HUDEP-2 (cell line): ENCODE data around the gene CLSTN2.

Source experiments
- DNase-seq, 76 experiments: peaks; one replicate each; lab custom pipeline; 2025; ENCODE audit not compliant: unreplicated experiment in 76 of 76; lab: John Stamatoyannopoulos, UW

The CLSTN2 gene

DNA sequence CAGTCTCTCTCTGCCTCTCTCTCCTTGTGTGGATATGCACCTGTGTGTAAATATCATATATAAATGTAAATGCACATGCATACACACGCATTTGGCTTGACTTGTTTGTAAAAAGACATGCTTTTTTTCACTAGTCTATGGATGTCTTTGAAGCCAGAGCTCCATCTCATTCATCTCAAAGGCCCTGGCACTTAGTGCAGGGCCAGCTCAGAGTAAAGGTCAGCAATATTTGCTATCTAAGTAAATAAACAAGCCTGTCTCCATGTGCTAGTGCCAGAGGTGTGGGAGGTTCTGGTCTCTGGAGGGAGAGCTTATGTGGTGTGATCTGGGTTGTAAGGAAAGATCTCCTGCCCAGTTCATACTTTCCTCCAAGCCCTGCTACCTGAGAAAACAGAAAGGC is 5.6 kb downstream of the CLSTN2 start:
- DNase-seq, result no peak

DNA sequence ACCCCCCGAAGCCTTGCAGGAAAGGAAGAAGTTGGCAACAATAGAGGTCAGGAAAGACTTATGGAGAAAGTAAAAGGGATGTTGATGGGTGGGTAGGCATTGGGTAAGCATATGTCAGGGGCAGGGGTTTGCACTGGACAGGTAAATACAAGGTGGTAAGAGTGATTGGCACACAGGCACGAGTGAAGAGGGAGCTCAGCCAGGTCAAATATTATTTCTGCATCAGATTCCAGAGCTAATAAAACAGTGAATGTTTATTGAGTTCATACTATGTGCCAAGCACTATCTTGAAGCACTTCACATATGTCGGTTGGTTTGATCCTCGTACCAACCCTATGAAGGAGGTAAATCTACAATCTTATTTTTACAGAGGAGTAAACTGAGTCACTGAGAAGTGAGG is 6.6 kb downstream of the CLSTN2 start:
- DNase-seq, result no peak

DNA sequence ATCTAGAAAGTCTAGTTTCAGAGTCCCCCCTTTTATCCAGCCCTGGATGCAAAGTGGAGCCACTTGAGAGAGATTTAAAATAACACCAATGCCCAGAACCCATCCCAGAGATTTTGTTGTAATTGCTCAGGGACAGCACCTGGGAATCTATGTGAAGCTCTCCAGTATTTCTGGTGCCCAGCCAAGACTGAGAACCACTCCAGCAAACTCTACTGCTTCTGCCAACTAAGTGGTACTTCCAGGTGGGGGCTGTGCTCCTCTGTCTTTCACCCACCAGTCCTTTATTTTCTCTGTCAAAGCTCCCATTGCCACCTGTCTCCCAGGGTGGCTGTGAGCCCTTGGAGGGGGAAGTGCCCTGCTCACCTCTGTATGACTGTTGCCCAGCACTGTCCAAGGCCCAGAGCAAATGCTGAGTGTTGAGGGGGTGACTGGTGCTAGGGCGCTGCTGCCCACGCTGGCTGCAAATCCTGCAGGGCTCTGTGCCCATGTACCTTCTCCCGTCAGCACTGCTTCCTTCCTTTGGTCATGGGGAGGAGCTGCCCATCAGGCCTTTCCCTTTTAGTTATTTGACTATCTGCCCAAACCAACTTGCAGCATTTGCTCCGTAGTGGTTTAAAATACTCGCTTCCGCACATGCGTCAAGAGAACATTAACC is 9.4 kb downstream of the CLSTN2 start:
- DNase-seq, result no peak

DNA sequence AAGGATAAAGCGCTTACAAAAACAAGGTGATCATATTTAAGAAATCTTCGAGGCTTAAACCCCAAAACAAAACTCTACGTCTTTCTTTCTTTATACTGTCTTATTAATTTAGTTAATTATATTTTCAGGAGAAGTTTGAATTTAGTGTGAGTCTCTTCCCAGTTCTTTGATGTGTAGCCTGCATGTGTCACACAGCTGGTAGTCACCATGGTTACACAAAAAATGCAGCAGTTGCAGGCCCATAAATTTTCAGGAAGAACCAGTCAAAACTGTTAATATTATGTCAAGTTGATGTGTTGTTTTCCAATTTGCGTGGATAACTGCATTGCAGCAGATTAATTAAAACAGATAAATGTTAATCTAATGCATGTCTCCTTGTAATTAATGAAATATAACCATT is 10.4 kb downstream of the CLSTN2 start:
- DNase-seq, result no peak

DNA sequence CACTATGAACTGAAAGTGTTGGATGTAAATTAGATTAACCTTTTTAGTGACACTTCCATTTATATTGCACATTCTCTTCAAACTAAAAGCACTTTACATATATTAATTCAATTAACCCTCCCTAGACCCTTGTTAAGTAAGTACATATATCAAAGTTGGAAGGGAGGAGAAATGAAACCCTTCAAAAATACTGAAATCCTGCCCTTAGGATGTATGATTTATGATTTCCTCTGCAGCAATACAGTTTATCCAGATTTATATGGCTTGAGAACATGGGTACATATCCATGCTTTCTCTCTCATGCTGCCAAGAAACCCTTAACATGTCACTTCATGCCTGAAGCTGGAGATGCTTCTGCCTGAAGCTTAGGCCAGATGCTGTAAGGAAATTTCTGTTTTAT is 11.0 kb downstream of the CLSTN2 start:
- DNase-seq, result no peak

DNA sequence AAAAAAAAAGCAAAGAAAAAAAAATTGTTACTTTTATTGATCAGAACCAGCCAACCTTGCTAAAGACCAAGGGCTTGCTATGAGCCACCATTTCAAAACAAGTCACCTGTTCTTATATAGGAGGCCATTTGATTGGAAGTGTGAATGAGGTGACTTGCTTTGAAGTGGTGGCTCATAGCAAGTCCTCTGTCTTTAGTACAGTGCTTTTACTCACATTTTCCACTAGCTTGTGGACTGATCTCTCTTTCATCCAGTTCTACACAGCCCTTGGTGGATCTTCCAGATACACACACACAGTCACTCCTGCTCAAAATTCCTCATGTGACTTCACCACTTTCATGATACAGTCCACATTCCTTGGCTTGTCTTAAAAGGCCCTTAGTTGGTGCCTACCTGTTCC is 13.5 kb downstream of the CLSTN2 start:
- DNase-seq, result no peak

DNA sequence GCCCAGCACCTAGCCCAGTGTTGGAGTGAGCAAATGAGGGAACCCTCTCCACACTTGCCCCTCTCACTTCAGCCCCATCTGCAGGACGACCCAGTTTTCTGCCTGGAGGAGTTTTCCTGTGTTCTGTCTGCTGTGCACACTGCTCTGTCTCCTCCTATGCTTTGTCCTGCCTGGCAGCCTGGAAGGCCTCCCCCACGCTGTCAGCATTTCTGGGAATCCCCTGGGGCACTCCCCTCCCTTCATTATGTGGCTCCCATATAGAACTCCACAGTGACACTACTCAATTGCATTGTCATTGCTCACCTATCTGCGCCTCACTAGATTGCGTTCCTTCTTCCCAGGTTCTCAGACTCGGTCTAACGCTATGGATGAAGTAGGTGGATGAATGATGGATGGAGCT is 13.9 kb downstream of the CLSTN2 start:
- DNase-seq, result no peak

DNA sequence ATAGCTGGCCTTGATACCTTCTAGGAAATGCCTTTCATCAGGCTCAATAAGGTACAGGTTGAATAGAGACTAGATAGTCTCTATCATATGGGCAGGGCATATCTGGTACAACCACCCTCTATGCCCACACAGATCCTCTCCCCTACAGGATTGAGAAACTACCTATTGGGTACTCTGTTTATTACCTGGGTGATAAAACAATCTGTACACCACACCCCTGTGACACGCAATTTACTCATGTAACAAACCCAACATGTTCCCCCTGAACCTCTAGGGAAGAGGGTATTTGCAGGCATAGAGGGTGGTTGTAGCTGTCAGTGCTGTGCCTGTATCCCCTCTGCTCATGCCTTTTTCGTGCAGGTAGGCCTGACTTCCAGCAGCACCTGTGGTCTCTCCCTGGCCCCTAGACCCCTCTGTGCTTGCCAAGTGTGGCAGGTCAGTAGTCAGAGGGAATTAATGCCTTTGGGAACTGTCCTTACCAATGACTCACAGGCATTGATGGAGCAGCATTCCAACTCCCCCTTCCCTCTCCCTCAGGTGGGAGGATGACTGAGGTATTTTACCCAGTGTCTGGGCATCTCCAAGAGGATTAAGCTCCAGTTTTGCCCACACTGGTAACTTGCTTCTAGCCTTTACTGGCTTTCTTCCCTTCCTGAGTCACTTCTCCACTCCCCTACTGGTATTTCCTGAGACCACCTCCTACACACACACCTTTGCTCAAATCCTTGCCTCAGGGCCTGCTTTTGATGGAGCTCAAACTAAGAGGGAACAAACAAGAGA is 18.3 kb downstream of the CLSTN2 start:
- DNase-seq, result no peak

DNA sequence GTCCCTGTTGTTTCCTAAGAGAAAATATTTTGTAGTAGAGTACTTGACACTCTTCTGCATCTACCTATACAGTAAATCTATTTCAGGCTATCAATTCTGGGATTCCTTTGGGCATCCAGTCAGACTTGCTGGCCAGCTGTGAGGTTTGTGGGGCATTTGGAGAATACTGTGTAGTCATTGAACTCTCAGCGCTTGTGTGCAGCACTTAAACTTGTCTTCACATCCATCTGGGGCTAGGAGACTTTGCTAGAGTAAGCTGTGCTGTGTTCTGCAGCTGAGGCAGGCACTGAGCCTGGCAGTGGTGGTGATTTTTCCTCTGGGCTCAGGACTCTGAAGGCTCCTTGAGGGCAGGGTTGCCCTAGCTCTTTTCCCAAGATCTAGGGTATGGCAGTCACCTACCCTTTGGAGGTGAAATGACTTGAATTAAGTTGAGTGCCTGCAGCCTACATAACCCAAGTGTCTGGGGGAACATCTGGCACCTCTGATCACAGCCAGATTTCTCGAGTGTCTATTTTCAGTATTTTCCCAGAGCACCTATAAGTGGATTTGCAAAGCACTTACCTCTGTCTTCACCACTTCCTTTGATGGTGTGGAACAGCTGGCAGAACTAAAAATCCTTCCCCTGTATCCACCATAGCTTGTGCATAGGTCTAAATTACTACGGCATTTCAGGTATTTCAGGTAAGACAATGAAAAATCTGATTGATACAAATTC is 19.3 kb downstream of the CLSTN2 start:
- no peak for DNase-seq

DNA sequence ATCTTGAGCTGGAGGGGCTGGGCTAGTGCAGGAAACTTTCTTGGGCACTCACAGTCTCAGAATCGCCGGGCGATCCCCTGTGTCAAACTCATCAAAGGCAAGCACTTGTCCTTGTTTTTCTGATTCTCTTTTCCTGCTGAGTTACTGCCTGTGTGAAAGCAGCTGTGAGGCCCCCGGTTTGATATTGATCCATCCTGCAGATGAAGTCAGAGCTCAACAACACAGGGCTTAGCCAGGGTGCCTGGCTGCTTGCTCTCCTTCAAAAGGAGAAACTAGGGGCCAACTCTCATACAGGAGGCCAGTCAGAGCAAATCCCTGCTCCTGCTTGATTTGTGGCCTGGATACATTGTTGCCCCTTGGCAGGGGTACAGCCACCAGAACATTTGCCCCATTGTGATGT is 22.9 kb downstream of the CLSTN2 start:
- no peak for DNase-seq

DNA sequence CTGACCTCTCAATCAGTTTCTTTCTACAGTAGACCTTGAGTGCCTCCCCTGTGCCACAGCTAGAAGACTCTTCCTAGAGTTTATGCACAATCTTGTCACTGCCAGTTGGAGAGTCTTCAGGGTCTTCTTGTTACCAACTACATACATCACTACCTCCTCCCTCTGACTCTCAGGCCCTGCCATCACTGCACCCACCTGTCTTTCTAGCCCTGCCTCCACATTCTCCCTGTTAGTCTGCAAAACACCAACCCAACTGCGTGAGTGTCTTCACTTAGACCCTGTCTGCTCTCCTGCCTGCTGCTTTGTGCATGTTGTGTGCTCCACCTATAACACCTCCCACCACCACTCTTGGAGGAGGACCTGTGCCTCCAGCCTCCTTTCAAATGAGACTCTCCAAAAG is 34.4 kb downstream of the CLSTN2 start:
- DNase-seq, result no peak

DNA sequence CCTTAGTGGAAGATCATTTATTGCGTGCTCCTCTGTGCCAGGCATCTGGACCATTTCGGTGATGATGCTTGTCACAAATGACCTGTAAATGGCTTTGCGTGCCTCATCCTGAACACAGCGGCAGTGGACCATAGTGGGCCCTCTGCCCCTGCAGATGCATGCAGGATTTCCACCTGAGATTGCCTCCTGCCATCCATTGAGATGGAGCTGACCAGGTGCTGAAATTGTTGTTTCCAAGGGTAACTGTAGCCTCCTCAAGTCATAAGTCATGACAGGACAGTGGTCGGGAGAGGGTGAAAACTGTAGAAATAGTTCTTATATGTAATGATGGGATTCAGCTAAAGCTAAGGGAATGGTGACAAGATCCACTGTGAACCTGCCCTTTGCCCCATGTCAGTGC is 35.5 kb downstream of the CLSTN2 start:
- DNase-seq, result no peak

DNA sequence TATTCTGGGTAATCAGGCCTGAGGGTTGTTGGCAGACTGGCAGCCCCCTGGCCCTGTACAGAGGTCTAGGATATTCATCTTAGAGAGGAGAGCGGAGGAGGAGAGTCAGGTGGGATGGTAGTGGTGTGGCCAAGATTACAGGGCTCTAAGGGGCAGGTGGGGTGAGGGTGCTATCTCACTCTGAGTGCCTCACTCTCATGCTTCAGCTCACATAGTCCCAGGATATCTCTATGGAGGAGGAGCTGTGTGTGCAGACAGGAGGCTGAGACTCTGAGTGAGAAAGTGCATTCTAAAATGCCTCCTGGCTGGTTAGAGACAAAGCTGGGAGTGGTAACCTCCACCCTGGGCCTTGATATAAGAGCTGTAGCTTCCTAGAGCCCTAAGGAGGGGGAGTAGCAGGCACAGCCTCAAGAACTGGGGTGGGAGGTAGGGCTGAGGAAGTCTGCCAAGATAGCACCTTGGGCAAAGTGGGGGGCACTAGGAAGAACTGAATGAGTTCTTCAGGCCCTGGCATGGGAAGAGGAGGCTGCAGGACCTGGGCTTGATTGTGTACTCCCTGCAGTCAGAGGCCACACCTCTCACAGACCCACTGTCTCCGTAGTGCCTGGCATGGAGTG is 39.9 kb downstream of the CLSTN2 start:
- DNase-seq, result no peak

DNA sequence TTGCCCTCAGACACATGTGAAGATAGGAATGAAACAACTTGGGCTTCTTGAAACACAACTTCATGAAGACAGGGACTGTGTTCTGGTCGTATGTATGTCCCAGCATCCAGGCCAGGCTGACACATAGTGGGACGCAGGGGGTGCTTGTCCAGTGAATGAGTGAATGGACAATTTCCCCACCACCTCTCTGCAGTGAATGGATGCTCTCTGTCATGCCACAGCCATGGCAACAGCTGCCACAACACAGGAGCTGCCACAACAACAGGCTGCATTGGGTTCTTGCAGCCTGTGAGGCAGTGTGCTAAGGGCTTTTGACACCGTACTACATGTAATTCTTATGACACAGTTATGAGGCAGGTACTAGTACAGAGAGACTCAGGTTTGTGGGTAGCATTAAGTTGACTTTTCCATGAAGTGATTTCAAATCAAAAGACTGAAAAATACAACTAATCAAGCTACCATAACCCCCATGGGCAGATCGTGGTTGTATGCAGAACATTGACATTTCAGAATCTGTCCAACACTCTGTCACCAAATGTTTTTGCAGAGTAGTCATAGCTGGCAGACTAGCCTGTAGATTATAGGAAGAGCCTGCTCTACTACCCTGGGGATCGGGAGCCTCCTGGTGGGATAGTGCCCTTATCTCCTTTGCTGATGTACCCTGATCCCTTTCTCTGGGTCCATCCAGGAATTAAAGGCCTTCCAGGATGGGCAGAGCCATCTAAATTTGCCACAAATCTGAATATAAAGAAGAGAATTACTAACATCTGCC is 40.8 kb downstream of the CLSTN2 start:
- DNase-seq, result no peak

DNA sequence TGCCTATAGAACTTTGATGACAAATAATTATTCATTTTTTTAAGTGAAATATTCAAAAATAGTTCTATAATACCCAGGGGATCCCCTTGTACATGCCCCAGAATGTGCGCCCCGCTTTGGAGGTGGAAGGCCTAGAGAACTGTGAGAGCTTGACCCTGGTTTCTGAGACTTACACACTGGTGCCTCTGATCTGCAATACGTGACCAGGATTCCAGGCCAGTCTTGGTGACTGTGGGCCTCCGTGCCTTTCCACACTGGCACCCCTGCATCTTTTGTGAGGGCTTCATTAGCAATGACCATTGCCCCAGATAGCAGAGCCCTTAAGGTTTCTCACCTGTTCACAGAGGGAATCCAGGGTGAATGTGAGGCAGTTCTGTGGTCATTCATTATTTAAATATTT is 44.0 kb downstream of the CLSTN2 start:
- DNase-seq, result no peak

DNA sequence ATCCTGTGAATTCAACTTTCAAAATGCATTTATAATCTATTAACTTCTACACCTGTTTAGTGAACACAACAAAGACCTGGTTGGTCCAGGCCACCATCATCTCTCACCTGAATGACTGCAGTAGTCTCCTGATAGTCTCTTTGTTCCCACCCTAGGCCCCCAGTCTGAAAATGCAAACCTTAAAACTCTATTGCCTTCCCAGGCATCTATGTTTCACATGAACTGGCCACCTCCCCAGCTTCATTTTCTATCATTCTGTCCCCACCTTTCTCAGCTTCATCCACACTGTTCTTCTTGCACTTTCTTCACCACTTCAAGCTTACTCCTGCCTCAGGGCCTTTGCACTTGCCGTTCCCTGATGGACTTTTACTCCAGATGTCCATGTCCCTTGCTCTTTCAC is 45.0 kb downstream of the CLSTN2 start:
- DNase-seq, result no peak

DNA sequence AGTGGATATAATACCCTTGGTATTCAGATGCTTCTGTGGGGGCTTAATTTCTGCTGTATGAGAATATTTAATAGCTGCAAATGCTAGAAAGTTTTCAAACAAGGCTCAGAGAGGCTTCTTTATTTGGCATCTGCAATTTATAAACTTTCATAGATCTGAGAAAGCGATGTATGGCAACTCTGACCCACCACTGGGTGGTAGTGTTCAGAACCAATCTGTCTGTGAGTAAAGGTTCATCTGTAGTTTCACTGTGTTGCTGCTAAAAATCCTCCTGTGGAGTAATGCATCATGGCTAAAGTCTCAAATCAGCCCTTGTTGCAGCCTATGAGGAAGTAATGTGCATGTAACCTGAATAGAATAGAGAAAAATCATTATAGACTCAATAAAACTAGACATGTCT is 47.4 kb downstream of the CLSTN2 start:
- no peak for DNase-seq

DNA sequence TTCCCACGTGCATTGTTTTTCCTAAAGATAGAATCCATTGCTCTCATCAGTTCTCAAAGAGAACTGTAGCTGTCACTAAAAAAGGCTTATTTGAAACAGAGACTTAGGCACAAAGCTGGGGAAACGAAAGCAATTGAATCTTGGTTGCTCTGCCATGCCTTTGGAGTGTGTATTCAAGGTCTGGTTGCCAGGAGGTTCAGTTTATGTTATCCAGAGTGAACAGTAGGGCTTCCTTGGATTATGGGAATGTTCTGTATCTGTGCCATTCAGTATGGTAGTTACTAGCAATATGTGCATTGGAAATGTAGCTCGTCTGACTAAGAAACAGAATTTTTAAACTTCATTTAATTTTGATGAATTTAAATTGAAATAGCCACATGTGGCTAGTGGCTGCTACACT is 50.6 kb downstream of the CLSTN2 start:
- no peak for DNase-seq

DNA sequence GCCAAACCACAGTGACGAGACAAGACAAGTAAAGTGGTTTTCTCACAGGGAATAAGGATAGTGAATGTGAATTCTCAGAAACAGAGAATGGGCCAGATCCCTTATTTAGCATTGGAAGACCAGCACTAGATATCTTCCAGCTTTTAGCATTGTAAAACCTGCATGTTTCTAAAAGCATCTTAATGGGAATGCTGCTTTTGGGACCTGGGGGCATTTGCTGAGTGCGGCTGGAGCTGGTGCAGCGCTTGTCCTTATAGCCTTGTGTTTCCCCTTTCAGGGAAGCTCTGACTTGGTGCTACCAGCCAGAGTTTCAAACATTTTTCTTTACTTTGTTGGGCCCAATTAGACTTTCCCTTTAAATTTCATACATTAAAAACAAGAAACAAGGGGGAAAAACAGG is 52.9 kb downstream of the CLSTN2 start:
- no peak for DNase-seq

DNA sequence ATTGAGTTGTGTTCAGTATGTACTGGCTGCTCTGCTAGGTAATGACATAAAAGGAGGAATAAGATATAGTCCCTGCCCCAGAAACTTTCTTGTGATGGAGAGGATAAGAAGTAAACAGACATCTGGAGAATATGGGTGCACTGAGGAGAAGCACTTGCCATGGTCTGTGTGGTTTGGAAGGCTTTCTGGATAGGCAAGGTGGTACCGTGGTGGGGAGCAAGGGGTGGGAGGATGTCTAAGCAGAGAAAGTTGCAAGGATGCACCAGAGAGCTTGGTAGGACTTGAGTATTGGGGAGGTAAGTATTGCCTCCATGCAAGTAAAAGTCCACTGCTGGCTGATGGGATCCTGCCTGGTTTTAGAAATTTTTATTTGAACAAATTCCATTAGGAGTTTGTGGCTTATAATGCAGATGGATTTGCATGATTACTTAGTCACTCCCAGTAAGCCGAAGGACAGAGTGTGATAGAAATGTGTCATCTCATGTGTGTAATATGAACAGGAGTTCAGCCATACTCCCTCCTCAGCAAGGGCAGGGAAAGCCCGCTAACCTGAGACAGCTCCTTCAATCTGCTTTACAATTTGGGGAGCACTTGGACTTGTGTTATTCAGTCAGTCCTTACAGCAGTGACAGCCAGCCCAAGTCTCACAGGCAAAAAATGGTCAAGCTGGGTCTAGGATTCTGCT is 53.6 kb downstream of the CLSTN2 start:
- no peak for DNase-seq
